NCI-H510A treated with DMSO at 0.1 percent for 48 hours (cell line): Measurements from ENCODE around the gene FBXW5.

Experiments used
- DNase-seq: peaks from one replicate; lab custom pipeline; 2025; lab: John Stamatoyannopoulos, UW

FBXW5 gene, protein sequence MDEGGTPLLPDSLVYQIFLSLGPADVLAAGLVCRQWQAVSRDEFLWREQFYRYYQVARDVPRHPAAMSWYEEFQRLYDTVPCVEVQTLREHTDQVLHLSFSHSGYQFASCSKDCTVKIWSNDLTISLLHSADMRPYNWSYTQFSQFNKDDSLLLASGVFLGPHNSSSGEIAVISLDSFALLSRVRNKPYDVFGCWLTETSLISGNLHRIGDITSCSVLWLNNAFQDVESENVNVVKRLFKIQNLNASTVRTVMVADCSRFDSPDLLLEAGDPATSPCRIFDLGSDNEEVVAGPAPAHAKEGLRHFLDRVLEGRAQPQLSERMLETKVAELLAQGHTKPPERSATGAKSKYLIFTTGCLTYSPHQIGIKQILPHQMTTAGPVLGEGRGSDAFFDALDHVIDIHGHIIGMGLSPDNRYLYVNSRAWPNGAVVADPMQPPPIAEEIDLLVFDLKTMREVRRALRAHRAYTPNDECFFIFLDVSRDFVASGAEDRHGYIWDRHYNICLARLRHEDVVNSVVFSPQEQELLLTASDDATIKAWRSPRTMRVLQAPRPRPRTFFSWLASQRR

DNA sequence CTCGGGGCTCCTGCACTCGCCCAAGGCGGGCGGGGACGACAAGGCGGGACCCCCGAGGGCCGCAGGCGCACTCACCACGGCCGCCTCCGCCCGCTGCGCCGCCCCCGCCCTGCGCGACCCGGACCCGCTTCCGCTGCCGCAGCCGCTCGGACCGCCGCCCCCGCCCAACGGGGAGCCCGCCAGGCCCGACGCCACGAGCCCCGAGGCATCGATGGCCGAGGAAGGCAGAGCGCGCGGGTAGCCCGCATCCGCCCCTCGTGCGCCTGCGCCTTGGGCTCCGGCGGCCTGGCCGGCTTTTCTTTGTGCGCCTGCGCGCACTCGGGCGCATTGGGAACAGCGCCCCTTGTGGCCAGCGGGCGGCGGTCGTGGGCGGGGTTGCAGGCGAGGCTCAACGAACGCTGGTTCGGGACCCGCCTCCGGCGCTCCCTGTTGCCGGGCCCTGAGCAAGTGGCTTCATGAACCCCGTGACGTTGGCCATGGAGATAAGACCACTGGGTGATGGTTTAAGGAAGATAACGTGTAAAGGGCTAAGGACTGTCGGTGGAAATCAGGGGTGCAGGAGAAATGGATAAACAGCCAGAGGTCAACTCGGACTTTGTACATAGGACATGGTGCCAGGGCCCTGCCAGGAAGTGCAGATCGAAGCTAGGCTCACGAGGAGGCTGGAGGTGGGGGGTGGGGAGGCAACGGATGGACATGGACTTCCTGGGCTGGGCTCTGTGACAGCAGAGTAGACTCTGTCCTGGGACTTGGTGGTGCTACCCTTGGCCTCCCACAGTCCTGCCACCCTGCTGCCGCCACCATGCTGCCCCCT is at the start of gene FBXW5, which contains the start of gene C8G:
Gene FBXW5 (minus strand): TSS at position 220 of the 814 bp plus-strand sequence. CDS start 655 bp downstream, outside the sequence.
Gene C8G (plus strand): TSS at position 725 of the 814 bp plus-strand sequence. CDS start 78 bp downstream, at position 803.
- peak; percentile 88 for DNase-seq

DNA sequence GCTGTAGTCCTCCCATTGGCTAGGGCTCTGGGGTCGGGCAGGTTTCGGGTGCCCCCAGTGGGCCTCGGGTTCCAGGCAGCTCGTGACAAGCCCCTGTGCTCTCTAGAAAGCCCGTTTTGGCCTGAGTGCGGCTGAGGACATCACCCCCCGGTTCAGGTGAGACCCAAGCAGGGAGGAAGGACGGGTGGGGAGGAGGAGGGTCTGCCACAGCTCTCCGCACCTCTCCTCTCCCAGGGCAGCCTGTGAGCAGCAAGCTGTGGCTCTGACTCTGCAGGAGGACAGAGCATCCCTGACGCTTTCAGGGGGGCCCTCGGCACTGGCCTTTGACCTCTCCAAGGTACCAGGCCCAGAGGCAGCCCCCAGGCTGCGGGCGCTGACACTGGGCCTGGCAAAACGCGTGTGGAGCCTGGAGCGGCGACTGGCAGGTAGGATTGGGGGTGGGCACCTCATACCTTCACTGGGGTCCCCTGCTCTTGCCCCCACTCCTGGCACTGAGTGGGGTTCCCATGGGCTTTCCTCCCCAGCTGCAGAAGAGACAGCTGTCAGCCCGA is 48.4 kb upstream of the FBXW5 start:
- DNase-seq = no peak

DNA sequence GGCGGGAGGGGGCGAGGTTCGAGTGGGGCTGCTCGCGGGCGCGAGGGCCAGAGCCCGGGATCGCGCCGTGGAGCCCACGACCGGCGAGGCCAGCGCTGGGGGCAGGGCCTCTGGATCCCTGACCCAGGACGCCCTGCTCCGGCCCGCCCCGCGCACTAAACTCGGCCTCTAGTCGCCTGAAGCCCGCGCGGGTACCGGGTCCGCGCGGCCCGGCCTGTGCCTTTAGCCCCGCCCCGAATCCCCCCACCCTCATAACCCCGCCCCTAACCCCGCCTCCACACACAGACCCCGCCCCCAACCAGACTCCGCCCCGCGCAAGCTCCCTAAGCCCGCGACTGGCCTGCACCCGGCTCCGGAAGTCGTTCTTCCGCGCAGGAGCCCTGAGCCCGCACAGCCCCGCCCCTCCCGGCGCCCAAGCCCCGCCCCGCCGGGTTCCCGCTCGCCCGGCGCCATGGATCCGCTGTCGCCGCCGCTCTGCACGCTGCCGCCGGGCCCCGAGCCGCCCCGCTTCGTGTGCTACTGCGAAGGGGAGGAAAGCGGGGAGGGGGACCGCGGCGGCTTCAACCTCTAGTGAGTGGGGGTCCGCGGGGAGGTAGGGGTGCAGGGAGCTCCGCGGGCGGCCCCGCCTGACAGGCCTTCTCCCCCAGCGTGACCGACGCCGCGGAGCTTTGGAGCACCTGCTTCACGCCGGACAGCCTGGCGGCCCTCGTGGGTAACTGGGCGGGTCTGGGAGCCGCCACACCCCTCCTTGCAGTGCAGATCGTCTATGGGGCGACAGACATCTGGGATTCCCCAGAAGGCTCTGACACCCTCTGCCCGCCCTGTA is 47.7 kb upstream of the FBXW5 start, which contains the start of gene PAXX:
Gene PAXX (plus strand): TSS at position 430 of the 826 bp plus-strand sequence. CDS start 22 bp downstream, at position 452.
- peak; percentile 63 for DNase-seq

DNA sequence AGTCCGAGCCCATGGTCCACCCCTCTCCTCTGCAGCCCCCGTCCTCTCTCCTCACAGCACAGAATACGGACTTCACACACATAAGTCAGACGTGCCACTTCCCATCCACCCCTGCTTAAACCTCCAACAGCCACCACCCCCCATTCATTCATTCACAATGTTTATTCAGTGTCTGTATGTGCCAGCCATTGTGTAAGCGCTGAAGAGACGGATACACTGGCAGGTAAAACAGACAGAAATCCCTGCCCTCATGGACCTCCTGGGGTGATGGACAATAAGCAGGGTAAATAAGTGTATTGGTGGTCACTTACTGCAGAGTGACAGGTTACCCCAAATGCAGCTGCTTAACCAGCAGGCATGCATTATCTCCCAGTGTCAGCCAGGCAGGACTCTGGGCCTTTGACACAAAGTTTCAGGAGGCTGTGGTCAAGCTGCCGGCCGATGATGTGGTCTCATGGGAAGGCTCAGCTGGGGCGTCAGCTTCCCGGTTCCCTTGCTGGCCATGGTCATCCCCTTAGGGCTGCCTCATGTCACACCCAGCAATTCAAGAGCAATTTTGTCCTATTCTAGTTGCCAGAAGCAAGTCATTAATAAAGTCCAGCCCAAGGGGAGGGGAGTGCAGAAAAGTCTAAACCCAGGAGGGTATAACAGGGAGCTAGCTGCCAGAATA is 45.8 kb upstream of the FBXW5 start:
- no peak for DNase-seq

DNA sequence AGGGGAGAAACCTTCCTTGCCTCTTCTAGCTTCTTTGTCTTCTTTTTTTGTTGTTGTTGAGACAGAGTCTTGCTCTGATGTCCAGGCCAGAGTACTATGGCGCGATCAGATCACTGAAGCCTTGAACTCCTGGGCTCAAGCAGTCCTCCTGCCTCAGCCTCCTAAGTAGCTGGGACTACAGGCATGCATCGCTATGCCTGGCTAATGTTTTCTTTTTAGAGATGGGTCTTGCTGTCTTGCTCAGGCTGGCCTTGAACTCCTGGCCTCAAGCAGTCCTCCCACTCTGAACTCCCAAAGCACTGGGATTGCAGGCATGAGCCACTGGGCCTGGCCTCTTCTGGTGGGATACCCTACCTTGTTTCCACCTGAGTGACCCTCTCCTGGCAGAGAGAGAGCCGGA is 44.3 kb upstream of the FBXW5 start:
- no peak for DNase-seq

DNA sequence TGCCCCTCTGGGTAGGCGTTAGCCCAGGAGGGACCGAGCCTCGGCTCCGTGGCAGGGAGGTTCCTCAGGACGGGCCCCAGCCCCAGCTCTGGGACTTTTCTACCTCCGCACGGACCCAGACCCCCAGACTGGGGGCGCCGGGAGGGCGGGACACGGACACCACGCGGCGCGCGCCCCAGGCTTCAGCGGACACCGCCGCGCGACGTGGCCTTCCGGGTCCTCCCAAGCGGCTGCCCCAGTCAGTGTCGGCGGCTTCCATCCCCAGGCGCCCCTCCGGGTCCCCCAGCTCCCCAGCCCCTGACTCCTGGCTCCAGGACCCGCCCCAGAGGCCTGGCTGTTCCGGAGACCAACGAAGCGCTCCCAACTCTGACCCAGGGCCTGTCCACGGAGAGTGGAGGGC is 41.3 kb upstream of the FBXW5 start:
- no peak for DNase-seq

DNA sequence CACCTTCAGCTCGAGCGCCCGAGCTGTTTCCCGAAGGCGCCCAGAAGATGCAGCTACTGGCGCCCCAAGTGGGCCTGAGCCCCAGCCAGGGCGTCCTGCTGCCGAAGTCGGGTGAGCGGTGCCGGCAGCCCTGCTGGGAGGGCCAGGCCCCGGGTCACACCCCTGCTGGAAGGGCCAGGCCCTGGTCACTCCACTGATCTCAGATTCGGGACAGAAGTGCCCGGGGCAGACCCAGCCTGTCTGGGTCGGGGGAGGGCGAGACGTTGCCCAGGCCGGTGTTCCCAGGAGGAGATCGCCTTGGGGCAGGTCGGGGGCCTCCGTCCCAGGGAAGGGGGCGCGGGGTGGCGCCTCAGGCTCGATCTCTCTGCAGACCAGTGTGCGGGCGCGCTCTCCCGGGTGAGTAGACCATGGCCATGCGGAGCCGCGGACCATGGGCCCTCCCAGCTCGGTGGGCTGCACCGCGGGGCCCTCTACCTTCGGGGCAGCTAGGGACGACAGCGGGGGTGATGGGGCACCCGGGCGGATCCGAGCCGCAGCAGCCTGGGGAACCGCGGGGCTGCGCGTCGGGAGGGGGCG is 40.6 kb upstream of the FBXW5 start:
- DNase-seq = no peak

DNA sequence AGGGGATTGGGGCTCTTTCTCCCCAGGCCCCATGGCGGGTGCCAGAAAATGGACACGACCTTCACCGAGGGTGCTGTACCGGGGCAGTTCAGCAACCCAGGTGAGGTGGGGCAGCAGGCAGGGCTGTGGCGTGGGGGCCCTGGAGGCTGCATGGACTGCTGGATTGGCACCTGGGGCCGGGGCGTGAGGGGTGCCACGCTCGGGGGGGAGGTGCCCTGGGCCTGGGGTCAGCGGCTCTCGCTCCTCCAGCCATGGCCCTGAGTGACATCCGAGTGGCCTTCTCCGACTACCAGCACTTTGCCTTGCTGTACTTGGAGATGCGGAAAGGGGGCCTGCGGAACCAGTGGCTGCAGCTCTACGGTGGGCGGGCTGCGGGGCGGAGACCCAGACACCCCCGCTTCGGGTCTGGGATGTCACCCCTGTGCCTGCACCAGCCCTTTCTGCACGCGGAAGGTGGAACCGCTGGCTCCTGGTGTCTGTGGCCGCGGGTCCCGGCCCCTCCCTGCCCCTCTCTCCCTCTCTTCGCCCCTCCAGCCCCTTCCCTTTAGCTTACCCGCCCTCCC is 40.0 kb upstream of the FBXW5 start:
- no peak for DNase-seq

DNA sequence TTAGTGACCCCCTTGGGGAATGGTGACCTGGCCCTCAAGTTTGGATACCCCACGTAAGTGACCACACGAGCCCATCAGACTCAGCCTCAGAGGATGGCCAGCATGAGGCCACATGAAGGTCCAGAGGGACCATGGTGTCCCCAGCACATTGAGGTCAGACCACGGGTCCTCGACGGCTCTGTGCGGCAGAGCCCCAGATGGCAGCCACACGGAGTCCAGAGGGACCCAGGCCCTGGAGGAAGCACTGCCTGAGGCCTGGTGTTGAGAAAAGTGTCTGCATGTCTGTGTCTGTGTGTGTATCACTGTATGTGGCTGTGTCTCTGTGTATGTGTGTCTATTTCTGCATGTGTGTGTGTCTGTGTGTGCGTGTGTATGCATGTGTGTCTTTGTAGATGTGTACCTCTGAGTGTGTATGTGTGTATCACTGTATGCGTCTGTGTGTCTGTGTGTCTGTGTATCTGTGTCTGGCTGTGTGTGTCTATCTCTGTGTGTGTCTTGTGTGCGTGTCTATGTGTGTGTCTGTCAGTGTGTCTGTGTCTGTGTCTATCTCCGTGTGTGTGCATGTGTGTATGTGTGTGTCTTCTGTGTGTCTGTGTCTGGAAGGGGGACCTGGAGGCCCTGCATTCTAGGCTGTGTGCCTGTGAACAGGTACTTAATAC is 39.2 kb upstream of the FBXW5 start:
- DNase-seq = no peak

DNA sequence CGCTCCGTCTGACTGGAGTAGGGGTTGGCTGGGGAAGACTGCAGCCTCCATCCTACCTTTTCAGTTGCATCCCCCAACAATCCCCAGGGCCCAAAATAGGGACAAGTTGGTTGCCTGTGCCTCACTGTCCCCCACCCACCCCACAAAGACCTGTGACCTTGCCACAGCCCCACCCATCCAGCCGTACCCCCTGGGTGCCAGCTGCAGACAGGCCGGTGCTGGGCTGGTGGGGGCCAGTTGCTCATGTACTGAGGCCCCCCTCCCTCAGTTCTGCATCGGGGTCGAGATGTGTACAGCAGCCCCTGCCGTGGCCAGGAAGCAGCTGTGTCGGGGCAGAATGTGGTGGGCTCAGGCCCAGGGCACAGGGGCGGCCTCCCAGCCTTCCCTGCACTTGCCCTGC is 38.6 kb upstream of the FBXW5 start:
- no peak for DNase-seq

DNA sequence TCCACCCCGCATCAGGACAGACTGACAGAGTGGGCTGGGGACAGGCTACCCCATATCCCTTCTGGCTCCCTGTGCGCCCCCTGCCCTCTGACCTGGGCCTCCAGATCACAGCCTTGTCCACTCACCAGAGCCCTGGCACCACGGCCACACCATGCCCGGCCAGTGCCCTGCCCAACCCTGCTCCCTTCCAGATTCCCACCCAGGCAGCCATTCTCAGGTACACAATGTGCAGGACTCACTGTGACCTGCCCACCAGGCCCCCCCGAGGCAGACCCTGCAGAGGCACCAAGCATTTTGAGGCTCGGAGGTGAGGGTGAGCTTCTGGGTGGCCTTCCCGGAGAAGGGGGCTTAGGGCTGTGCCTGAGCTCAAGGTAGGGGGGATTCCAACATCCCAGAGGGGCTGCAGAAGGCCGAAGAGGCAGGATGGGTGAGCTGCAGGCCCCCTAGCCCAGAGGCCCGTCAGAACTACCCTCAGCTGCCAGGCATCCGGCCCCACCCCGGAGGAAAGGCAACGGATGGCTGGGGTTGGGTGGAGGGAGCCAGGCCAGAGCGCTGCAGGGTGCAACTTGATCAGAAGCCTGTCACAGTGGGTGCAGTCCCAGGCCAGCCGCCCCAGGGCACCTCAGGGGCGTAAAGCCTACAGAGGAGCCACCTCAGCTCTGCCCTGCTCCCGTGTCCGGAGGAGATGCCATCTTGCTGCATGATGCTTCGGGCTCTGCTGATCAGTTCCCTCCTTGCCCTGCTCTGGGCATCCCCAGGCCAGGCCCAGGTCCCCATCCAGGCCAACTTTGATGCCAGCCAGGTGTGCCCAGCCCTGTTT is 37.9 kb upstream of the FBXW5 start, which contains the start of gene LCNL1:
Gene LCNL1 (plus strand): TSS at position 762 of the 820 bp plus-strand sequence. CDS start 594 bp downstream, outside the sequence.
- DNase-seq = no peak

DNA sequence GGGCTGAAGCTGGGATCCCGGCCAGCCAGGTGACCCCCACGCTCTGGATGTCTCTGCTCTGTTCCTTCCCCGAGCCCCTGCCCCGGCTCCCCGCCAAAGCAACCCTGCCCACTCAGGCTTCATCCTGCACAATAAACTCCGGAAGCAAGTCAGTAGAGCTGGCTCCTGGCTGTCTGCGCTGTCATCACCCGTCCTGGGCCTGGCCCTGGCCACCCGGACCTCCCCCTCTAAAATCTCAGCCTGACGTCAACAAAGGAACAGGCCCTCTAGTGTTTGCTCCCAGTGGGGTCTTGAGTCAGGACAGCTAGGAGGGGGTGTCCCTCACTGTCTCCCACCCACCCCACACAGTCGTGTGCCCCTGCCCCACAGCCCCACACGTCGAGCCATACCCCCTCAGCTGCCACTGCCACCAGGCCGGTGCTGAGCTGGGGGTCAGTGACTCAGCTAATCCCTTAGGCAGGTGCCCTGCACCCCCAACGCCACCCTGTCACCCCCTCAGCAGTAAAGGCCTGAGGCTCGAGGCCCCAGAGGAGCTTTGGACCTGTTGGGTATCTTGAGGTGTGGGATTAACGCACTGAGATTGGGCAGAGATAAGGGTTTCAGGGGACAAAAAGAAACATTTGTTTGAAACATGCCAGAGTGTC is 37.2 kb upstream of the FBXW5 start:
- no peak for DNase-seq

DNA sequence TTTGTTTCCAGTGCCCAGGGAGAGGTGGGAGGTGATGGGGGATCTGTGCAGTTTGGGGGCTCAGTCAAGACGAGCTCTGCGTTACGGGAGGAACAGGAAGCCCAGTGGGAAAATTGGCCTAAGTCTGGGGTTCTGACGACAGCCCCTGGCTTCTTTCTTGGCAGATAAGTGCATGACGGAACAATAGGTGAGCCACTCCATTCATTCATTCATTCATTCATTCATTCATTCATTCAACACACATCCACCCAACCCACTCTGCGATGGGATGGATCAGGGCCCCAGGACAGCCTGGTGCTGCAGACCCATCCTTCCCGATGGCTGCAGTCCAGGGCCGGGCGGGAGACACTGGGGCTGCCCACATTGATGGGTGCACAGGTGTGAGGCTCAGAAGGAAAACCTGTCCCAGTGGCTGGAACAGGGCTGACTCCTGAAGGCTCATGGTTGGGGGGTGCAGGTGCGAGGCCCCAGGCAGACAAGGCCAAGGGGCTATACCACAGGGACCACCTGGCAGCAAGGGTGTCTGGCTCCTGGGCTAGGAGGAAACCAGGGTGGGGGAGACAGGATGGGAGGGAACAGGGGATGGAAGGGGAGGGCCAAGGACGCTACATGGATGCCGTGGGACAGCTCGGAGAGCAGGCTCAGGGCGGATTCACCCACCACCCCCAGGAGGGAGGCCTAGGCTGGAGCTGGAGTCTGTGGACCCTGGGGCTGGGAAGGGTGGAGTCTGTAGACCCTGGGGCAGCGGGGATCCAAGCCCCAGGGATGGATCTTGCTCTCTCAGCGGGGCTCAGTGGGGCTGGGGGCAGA is 36.3 kb upstream of the FBXW5 start:
- DNase-seq = no peak

DNA sequence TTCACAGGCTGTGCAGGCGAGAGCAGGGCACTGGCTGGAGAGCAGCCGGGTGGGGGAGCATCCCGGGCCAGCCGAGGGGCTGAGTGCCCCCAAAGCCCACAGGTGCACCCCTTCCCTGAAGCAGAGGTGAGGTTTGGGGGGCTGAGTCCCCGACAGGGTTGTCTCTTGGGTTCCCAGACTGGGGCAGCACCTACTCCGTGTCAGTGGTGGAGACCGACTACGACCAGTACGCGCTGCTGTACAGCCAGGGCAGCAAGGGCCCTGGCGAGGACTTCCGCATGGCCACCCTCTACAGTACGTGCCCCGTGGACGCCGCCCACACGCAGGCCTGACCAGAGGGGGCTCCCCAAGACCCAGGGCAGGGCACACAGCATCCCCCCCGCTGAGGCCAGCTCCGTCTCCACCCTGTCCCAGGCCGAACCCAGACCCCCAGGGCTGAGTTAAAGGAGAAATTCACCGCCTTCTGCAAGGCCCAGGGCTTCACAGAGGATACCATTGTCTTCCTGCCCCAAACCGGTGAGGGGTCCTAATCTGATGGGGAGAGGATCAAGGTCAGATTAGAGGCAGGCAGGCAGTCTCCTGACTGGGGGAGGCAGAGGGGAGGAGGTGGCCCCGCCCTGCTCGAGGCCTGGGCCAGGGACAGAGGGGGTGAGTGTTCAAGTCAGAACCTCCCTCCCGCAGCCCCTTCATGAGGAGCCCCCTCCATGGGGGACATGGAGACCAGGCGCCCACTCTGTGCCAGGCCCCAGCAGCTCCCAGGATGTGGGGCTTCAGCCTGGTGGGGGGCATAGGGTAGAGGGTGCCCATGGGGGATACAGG is 35.4 kb upstream of the FBXW5 start:
- no peak for DNase-seq

DNA sequence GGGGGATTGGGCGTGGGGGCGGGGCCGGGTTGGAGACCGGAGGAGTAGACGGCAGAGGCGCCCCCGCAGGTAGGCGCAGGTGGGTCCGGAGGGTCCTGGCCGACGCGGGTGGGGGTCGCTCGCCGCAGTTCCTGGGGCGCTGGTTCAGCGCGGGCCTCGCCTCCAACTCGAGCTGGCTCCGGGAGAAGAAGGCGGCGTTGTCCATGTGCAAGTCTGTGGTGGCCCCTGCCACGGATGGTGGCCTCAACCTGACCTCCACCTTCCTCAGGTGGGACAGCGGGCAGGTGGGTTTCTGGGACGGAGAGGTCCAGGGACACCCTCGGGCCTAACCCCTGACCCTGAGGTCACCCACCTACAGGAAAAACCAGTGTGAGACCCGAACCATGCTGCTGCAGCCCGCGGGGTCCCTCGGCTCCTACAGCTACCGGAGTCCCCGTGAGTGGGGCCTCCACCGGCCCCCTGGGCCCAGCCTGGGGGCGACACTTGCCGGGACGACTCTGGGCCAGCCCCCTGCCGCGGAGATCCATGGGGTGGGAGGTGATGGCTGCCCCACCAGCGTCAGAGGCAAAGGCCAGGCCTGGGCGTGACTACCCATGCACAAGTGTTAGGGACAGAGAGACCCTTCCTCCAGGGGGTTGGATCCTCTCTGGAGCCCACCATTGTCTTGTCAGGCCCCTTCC is 34.5 kb upstream of the FBXW5 start:
- no peak for DNase-seq
